Endothelial cell of umbilical vein (primary cell): ENCODE results near the gene SFT2D3. TPM values are rescaled to one million over a fixed set of nuclear protein-coding genes. Genes with fewer than 3 reads are reported as not detected.

Experiments used
- BruUV-seq: library from RNA; stranded (reverse); fragments of 400-500 nt; replicated peaks from 2 replicates; lab custom pipeline; 2021; lab: Mats Ljungman, UMichigan
- CTCF ChIA-PET: fragments of 300-600, 350-600 bp; sonication (Branson Sonifier 250); formaldehyde crosslinking; loops from one replicate; lab custom pipeline; 2021; ENCODE audit warnings: antibody characterized with exemption, inconsistent platforms; lab: Charles Lee
- POLR2A ChIA-PET: fragments of 300-600, 350-600 bp; sonication (Branson Sonifier 250); formaldehyde crosslinking; loops from one replicate; lab custom pipeline; 2021; ENCODE audit warnings: antibody characterized with exemption, inconsistent platforms; lab: Charles Lee
- DNase-seq: peaks from one replicate; pipeline ENCODE4 v3.0.0-alpha.2; 2011; ENCODE audit warnings: low read depth, low spot score
- FAIRE-seq: peaks from 2 replicates; lab custom pipeline; 2011; peaks lifted over from hg19 to GRCh38; lab: Jason Lieb, UNC
- H2AFZ ChIP-seq: 2 replicates; pipeline ENCODE4 v1.6.0; 2012; ENCODE audit warnings: low read depth, low read length, control low read depth, inconsistent platforms
- H3K27ac ChIP-seq: 2 replicates; pipeline ENCODE4 v1.5.1; 2011; ENCODE audit warnings: low read depth, mild to moderate bottlenecking, control low read depth, low read length, moderate library complexity; ENCODE audit not compliant: insufficient read depth
- H3K27me3 ChIP-seq, 2 experiments: 2 replicates each; pipeline versions ENCODE4 v1.6.0 to v1.6.1; 2011; ENCODE audit warnings: low read length in 2 of 2, mixed read lengths in 1 of 2; ENCODE audit not compliant: control insufficient read depth in 2 of 2, insufficient read depth in 2 of 2
- H3K36me3 ChIP-seq, 2 experiments: 2 replicates in 1 of 2; 3 replicates in 1 of 2; pipeline ENCODE4 v1.5.1; 2011; ENCODE audit warnings: low read length in 2 of 2, mild to moderate bottlenecking in 1 of 2, moderate library complexity in 1 of 2; ENCODE audit not compliant: control insufficient read depth in 2 of 2, insufficient read depth in 2 of 2; ENCODE audit errors: extremely low read depth in 1 of 2
- H3K4me1 ChIP-seq: 3 replicates; pipeline ENCODE4 v1.5.1; 2011; ENCODE audit warnings: mild to moderate bottlenecking, low read length; ENCODE audit not compliant: control insufficient read depth, insufficient read depth; ENCODE audit errors: extremely low read depth
- H3K4me2 ChIP-seq: 2 replicates; pipeline ENCODE4 v1.6.1; 2011; ENCODE audit warnings: low read length, control low read depth, mixed read lengths; ENCODE audit not compliant: insufficient read depth
- H3K4me3 ChIP-seq, 3 experiments: fragments of 200-600 bp in 1 of 3; sonication (generic), shearing (Covaris generic) in 1 of 3; replicated peaks in 1 of 3; 2 replicates each; pipeline ENCODE4 v1.5.1; 2011 to 2016; ENCODE audit warnings: control low read depth in 3 of 3, low read length in 3 of 3, mild to moderate bottlenecking in 2 of 3, inconsistent platforms in 1 of 3, low read depth in 1 of 3, moderate library complexity in 1 of 3; ENCODE audit not compliant: insufficient read depth in 1 of 3
- H3K79me2 ChIP-seq: 2 replicates; pipeline ENCODE4 v1.6.0; 2012; ENCODE audit warnings: low read length, inconsistent platforms; ENCODE audit not compliant: control insufficient read depth, insufficient read depth
- H3K9ac ChIP-seq: replicated peaks from 2 replicates; pipeline ENCODE3; 2011; ENCODE audit warnings: low read length, control low read depth; ENCODE audit not compliant: insufficient read depth; ENCODE audit errors: extremely low read depth
- H3K9me1 ChIP-seq: replicated peaks from 3 replicates; pipeline ENCODE4 v1.6.0; 2011; ENCODE audit warnings: mild to moderate bottlenecking, low read length; ENCODE audit not compliant: control insufficient read depth, insufficient read depth; ENCODE audit errors: extremely low read depth
- H3K9me3 ChIP-seq: replicated peaks from 2 replicates; pipeline ENCODE4 v1.5.1; 2012; ENCODE audit warnings: low read length, inconsistent platforms; ENCODE audit not compliant: control insufficient read depth, insufficient read depth
- H4K20me1 ChIP-seq: replicated peaks from 2 replicates; pipeline ENCODE3; 2011; ENCODE audit warnings: mild to moderate bottlenecking, low read length; ENCODE audit not compliant: control insufficient read depth, insufficient read depth; ENCODE audit errors: extremely low read depth
- CTCF ChIP-seq, 2 donors: IDR thresholded peaks; 1 replicate in 1 of 2; 2 replicates in 1 of 2; pipeline ENCODE4 v1.5.1; 2011; ENCODE audit warnings: low read length in 2 of 2, mild to moderate bottlenecking in 2 of 2, moderate library complexity in 2 of 2, control low read depth in 1 of 2, inconsistent platforms in 1 of 2, low read depth in 1 of 2; ENCODE audit not compliant: insufficient read depth in 1 of 2; ENCODE audit errors: extremely low read depth in 1 of 2
- EZH2 ChIP-seq: IDR thresholded peaks from 2 replicates; pipeline ENCODE4 v1.6.1; 2012; ENCODE audit warnings: borderline replicate concordance, low read depth, mild to moderate bottlenecking, moderate library complexity, low read length, inconsistent platforms; ENCODE audit not compliant: severe bottlenecking
- FOS ChIP-seq: IDR thresholded peaks from 2 replicates; pipeline ENCODE4 v1.6.1; 2011; ENCODE audit warnings: mild to moderate bottlenecking, low read length, moderate library complexity, borderline replicate concordance; ENCODE audit not compliant: insufficient read depth
- GATA2 ChIP-seq: IDR thresholded peaks from 2 replicates; pipeline ENCODE4 v1.7.0; 2011; ENCODE audit warnings: low read depth, mild to moderate bottlenecking, moderate library complexity, mixed read lengths, low read length; ENCODE audit not compliant: insufficient read length, insufficient read depth
- JUN ChIP-seq: IDR thresholded peaks from 2 replicates; pipeline ENCODE4 v1.6.1; 2011; ENCODE audit warnings: borderline replicate concordance, low read depth; ENCODE audit not compliant: insufficient read length, insufficient read depth
- MAX ChIP-seq: IDR thresholded peaks from 2 replicates; pipeline ENCODE4 v1.6.1; 2011; ENCODE audit not compliant: insufficient read depth, insufficient read length
- MYC ChIP-seq: IDR thresholded peaks from one replicate; pipeline ENCODE4 v1.6.1; 2011; ENCODE audit warnings: mild to moderate bottlenecking, low read depth, low read length
- POLR2A ChIP-seq: IDR thresholded peaks from 2 replicates; pipeline ENCODE4 v1.6.1; 2012; ENCODE audit warnings: low read depth, mild to moderate bottlenecking, control low read depth, low read length
- POLR2AphosphoS5 ChIP-seq: IDR thresholded peaks from 2 replicates; pipeline ENCODE4 v1.6.1; 2012; ENCODE audit warnings: low read depth, mild to moderate bottlenecking, control low read depth, low read length, moderate library complexity; ENCODE audit not compliant: insufficient read depth
- dilution Hi-C: fragments of 300-500 bp; cut with MboI; formaldehyde crosslinking; loops from one replicate; pipeline ENCODE4 v1.15.0; 2019; ENCODE audit warnings: low sequenced_read_pairs; ENCODE audit not compliant: extremely low pct_ligation_motif_present
- intact Hi-C: fragments of 100-400 bp; cut with micrococcal nuclease; formaldehyde crosslinking; loops from one replicate; pipeline ENCODE4 v1.10.0; 2022
- polyA plus RNA-seq, 4 experiments: library from polyadenylated mRNA; depleted of rRNA in 3 of 4; stranded (reverse) in 3 of 4; unstranded in 1 of 4; fragments of >200 nt; gene quantifications; 2 replicates each; pipeline versions ENCODE4 v1.2.1 to v1.2.3, GENCODE V29; 2011 to 2012; ENCODE audit warnings: missing spikeins in 1 of 4
- total RNA-seq: library from RNA; stranded (reverse); gene quantifications from 2 replicates; pipeline ENCODE4 v1.2.3, GENCODE V29; 2021

SFT2D3 gene
- total and polyA plus RNA-seq, 2 donors (not counting 3 experiments of a cell fraction or from before 2014, with no cell fraction given): 4.5 to 4.7 TPM

- no peak overlapping the region for H3K4me2 ChIP-seq
- no peak overlapping the region for H3K27ac ChIP-seq
- POLR2A ChIA-PET: no interaction called here
- TF ChIP-seq FOS (no peak), MYC (no peak), GATA2 (no peak), POLR2A (no peak), EZH2 (no peak), MAX (no peak), JUN (no peak), CTCF (IDR thresholded peaks at IDR 0.05; ENCODE audit: extremely low read depth in 1 of 2, insufficient read depth in 1 of 2, low read depth in 1 of 2, low read length in 2 of 2) (no peak), POLR2AphosphoS5 (no peak)
- CTCF ChIA-PET: interaction anchor here (1.2 to 3.4 kb wide), 5 partner anchors 9 to 113 kb away, joined by 4 to 26 read pairs (median 8); partner anchors contain the start of gene LIMS2
- H3K4me1 ChIP-seq: peaks cover 17% of the 10 kb centered on the region
- H3K9me3 ChIP-seq: no peaks in the 10 kb centered on the region
- H3K27me3 ChIP-seq: no peaks in the 10 kb centered on the region
- H3K79me2 ChIP-seq: peaks cover 11% of the 10 kb centered on the region
- H3K36me3 ChIP-seq: peaks cover 8 to 20% of the 10 kb centered on the region in 2 experiments
- FAIRE-seq (no peak), DNase-seq (no peak)
- intact Hi-C loops (loop anchor here (5.0 kb wide), 1 partner anchor 198 kb away; no protein-coding TSS in a partner anchor), dilution Hi-C loops (no loop called here)
- no peak overlapping the region for H3K4me3 ChIP-seq
- no peaks in the 10 kb centered on the region for H4K20me1 ChIP-seq
- no peak overlapping the region for H3K9ac ChIP-seq
- H2AFZ ChIP-seq: no peak overlapping the region
- no TSS peak for BruUV-seq
- no peaks in the 10 kb centered on the region for H3K9me1 ChIP-seq
Measured at GRCh38 chr2:127704641-127705390, 3.5 kb downstream of the SFT2D3 start.
